Measurements from ENCODE around the gene FBXO42. TPM values are rescaled to one million over a fixed set of nuclear protein-coding genes. Genes with fewer than 3 reads are reported as not detected.

FBXO42 gene
- total RNA-seq, 6 experiments from 2014 or later = 7.9 to 14.1 (median 10.2) TPM

- H3K4me1 ChIP-seq = peaks cover 0 to 9% (median 2%) of the 10 kb centered on the region in 4 donors
- ATAC-seq (no peak), DNase-seq (no peak)
- H3K9me3 ChIP-seq = no peaks in the 10 kb centered on the region
- H3K4me3 ChIP-seq = no peak overlapping the region
- H3K27me3 ChIP-seq = no peaks in the 10 kb centered on the region
- no peak for TF ChIP-seq CTCF (IDR thresholded peaks at IDR 0.05)
- no peak for TF ChIP-seq POLR2A (IDR thresholded peaks at IDR 0.05)
- peaks cover 0 to 22% (median 11%) of the 10 kb centered on the region in 4 donors for H3K36me3 ChIP-seq
- WGBS (ENCODE audit: insufficient coverage, low coverage, low lambda C conversion rate, missing lambda C conversion rate) = 72% methylated on average over 6 of the region's 13 CpGs
- no peak overlapping the region for H3K27ac ChIP-seq
- intact Hi-C loops (cut with DNase I) = no loop called here
Observed at GRCh38 chr1:16394977-16395376, 42.7 kb upstream of the FBXO42 start.

GRCh38 chr1:16393570-16394521 is 41.6 kb upstream of the FBXO42 start:
- ATAC-seq (peak in 1 of 4 donors; percentile 32), DNase-seq (no peak)
- H3K27ac ChIP-seq = no peak overlapping the region
- H3K36me3 ChIP-seq = peaks cover 0 to 22% (median 9%) of the 10 kb centered on the region in 4 donors
- H3K27me3 ChIP-seq = no peaks in the 10 kb centered on the region
- H3K9me3 ChIP-seq = no peaks in the 10 kb centered on the region
- intact Hi-C loops (cut with DNase I) = no loop called here
- H3K4me3 ChIP-seq = no peak overlapping the region
- H3K4me1 ChIP-seq = peaks cover 0 to 9% (median 2%) of the 10 kb centered on the region in 4 donors
- TF ChIP-seq CTCF (IDR thresholded peaks at IDR 0.05) (no peak), POLR2A (IDR thresholded peaks at IDR 0.05) (no peak)
- WGBS (ENCODE audit: insufficient coverage, low coverage, low lambda C conversion rate, missing lambda C conversion rate) = 84% methylated on average over 8 of the region's 10 CpGs

- Histone ChIP-seq H3K4me3 (no peak overlapping the region), H3K36me3 (peaks cover 0 to 22% (median 8%) of the 10 kb centered on the region in 4 donors), H3K4me1 (peaks cover 0 to 9% (median 3%) of the 10 kb centered on the region in 4 donors), H3K9me3 (no peaks in the 10 kb centered on the region), H3K27ac (no peak overlapping the region), H3K27me3 (no peaks in the 10 kb centered on the region)
- WGBS (ENCODE audit: insufficient coverage, low coverage, low lambda C conversion rate, missing lambda C conversion rate) = 86% methylated on average over 7 of the region's 21 CpGs
- ATAC-seq (no peak), DNase-seq (no peak)
- intact Hi-C loops (cut with DNase I) = no loop called here
- TF ChIP-seq POLR2A (IDR thresholded peaks at IDR 0.05) = no peak
- no peak for TF ChIP-seq CTCF (IDR thresholded peaks at IDR 0.05)
Observed at GRCh38 chr1:16392740-16393569, 40.7 kb upstream of the FBXO42 start.

- ATAC-seq (no peak), DNase-seq (no peak)
- Histone ChIP-seq H3K36me3 (peaks cover 0 to 20% (median 6%) of the 10 kb centered on the region in 4 donors), H3K9me3 (no peaks in the 10 kb centered on the region), H3K4me1 (peaks cover 0 to 15% (median 5%) of the 10 kb centered on the region in 4 donors), H3K27me3 (no peaks in the 10 kb centered on the region), H3K4me3 (no peak overlapping the region), H3K27ac (no peak overlapping the region)
- intact Hi-C loops (cut with DNase I) = no loop called here
- no peak for TF ChIP-seq POLR2A (IDR thresholded peaks at IDR 0.05)
- no peak for TF ChIP-seq CTCF (IDR thresholded peaks at IDR 0.05)
- 67% methylated on average over 2 of the region's 3 CpGs for whole genome bisulfite sequencing (ENCODE audit: insufficient coverage, low coverage, low lambda C conversion rate, missing lambda C conversion rate)
Observed at GRCh38 chr1:16391411-16391810, 39.1 kb upstream of the FBXO42 start.

All from right lobe of liver (tissue), 6 donors.